ENCODE results near the gene ALAS1.

- TF ChIP-seq, protein P1, sequence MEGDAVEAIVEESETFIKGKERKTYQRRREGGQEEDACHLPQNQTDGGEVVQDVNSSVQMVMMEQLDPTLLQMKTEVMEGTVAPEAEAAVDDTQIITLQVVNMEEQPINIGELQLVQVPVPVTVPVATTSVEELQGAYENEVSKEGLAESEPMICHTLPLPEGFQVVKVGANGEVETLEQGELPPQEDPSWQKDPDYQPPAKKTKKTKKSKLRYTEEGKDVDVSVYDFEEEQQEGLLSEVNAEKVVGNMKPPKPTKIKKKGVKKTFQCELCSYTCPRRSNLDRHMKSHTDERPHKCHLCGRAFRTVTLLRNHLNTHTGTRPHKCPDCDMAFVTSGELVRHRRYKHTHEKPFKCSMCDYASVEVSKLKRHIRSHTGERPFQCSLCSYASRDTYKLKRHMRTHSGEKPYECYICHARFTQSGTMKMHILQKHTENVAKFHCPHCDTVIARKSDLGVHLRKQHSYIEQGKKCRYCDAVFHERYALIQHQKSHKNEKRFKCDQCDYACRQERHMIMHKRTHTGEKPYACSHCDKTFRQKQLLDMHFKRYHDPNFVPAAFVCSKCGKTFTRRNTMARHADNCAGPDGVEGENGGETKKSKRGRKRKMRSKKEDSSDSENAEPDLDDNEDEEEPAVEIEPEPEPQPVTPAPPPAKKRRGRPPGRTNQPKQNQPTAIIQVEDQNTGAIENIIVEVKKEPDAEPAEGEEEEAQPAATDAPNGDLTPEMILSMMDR (optimal IDR thresholded peaks at IDR 0.05 in 1 of 3, IDR thresholded peaks at IDR 0.05 in 1 of 3, conservative IDR thresholded peaks at IDR 0.05 in 1 of 3; ENCODE audit: extremely low read depth in 1 of 3, insufficient read depth in 2 of 3, low read length in 3 of 3), result no peak
- TF ChIP-seq EZH2 (IDR thresholded peaks at IDR 0.05; ENCODE audit: low read length), result no peak
These were observed 24.6 kb downstream of the ALAS1 start for GRCh38 chr3:52222319-52223221.
